Suprapubic skin (tissue), 3 donors: Measurements from ENCODE around the gene TIMM8B.

Experiments
- EP300 ChIP-seq: sonication (generic); formaldehyde crosslinking; IDR thresholded peaks from one replicate; pipeline ENCODE4 v1.6.1; 2017; ENCODE audit warnings: antibody characterized with exemption
- POLR2A ChIP-seq, 2 donors: fragments of 450-650 bp; IDR thresholded peaks; one replicate each; pipeline ENCODE4 v1.6.1; 2017; ENCODE audit warnings: antibody characterized with exemption in 2 of 2, mild to moderate bottlenecking in 2 of 2, moderate library complexity in 2 of 2
- TF ChIP-seq, protein P1 (sequence below), 2 donors: fragments of 200-600 bp in 1 of 2; fragments of 450-650 bp in 1 of 2; sonication (generic) in 1 of 2; IDR thresholded peaks; one replicate each; pipeline ENCODE4 v1.5.1; 2016 to 2019; ENCODE audit warnings: antibody characterized with exemption in 2 of 2, mild to moderate bottlenecking in 1 of 2, moderate library complexity in 1 of 2

DNA sequence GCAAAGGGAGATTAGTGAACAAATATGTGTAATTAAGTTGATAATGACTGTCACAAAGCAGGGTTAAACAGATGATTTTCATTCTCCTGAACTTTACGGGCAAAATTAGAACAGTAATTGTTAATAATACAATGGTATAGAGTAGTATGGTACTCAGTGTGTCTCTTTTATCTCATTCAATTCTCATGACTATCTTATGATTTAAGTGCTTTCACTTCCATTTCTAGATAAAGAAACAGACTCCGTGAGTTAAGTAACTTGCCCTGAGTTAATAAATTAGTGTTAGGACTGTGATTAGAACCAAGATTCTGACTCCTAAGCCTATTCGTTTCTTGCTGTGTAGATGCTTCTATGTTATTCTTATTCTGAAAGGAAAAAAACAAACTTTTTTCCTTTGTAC, 34.8 kb downstream of the TIMM8B start:
- TF ChIP-seq, protein P1, sequence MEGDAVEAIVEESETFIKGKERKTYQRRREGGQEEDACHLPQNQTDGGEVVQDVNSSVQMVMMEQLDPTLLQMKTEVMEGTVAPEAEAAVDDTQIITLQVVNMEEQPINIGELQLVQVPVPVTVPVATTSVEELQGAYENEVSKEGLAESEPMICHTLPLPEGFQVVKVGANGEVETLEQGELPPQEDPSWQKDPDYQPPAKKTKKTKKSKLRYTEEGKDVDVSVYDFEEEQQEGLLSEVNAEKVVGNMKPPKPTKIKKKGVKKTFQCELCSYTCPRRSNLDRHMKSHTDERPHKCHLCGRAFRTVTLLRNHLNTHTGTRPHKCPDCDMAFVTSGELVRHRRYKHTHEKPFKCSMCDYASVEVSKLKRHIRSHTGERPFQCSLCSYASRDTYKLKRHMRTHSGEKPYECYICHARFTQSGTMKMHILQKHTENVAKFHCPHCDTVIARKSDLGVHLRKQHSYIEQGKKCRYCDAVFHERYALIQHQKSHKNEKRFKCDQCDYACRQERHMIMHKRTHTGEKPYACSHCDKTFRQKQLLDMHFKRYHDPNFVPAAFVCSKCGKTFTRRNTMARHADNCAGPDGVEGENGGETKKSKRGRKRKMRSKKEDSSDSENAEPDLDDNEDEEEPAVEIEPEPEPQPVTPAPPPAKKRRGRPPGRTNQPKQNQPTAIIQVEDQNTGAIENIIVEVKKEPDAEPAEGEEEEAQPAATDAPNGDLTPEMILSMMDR (IDR thresholded peaks at IDR 0.05): no peak
- TF ChIP-seq EP300 (no peak), POLR2A (IDR thresholded peaks at IDR 0.05) (no peak)
